Fibroblast of gingiva (primary cell): ENCODE results near the gene TMEM94.

Experiments used
- DNase-seq: peaks from one replicate; pipeline ENCODE4 v3.0.0-alpha.2; 2011; ENCODE audit warnings: low read depth

Gene TMEM94

DNA sequence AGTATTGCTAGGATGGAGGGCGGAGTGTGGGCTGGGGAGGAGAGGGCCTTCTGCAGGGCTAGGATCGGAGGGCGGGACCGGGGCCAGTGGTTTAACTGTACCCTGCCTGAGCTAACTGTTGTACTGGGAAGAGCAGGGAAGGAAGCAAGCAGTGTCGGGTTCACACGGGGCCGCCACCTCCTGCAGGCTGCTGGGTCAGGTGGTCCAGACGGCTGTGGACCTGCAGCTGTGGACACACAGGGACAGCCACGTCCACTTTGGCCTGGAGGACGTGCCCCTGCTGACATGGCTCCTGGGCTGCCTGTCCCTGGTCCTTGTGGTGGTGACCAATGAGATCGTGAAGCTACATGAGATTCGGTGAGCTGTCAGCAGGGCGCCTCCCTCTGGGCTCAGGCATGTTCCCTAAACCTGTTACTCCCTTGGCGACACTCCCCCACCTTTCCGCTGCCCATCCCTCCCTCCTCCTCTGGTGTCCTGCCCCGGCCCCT is 42.3 kb downstream of the TMEM94 start:
- DNase-seq, result no peak

- no peak for DNase-seq
Observed at GRCh38 chr17:75499313-75500022, 43.0 kb downstream of the TMEM94 start.

DNA sequence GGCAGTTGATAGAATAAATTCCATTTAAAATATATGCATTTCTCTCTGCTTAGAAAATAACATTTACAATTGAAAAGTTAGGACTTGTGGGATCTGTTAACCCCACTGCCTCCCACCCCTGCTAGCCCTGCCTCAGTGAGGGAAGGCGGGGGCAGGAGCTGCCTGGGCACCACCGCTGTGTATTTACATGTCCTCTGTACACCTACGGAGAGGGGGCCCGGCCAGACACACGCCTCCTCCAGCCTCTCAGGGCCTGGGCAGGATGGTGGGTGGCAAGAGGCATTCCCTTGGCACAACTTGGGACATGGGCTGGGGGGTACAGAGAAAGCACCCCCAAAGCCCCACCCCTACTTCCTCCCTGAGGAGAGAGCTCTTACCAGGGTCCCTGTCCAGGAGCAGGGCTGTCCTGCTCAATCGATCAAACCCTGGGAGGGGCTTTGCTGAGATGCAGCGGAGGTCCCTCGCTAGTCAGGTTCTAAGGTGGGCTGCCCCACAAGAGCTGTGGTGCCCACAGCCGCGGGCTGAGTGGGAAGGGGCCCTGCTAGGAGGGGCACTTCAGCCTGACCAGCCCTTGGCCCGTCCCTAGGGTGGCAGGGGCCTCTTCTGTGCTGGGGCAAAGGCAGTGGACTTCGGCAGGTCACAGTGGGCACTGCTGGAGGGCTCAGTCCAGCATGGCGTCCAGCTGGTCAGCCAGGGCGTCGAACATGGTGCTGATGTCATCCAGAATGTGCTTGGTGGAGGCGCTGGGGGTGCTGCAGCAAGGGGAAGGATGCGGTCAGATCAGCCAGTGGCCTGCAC is 44.2 kb downstream of the TMEM94 start:
- DNase-seq, result no peak

- no peak for DNase-seq
Observed at GRCh38 chr17:75501378-75502071, 45.1 kb downstream of the TMEM94 start.

DNA sequence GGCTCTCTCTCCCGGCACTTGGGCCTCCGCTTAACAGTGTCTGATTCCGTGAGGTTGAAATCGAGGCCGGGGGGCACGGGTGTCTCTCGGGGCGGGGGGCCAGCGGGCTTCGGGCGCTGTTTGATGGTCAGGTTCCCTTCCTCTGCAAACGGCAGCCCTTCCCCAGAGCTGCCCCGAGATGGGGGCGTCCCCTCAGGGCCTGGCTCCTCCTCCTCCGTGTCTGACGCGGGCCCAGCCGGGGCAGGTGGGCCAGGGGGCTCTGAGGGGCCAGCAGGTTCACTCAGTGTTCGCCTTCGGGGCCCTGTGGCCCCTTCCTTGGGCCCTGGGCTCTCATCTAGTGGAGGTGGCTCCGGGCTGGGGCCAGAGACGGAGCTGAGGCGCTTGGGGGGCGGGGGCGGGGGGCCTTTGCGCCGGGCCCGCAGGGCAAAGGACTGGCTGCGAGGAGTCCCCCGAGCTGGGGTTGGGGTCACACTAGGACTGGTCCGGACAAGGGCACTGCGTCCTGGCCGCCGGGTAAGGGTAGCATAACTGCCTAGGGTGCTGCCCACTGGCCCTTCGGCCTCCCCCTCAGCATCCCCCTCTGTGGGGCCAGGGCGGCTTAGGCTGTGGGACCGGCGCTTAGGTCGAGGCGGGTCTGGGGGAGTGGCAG is 45.8 kb downstream of the TMEM94 start:
- no peak for DNase-seq

DNA sequence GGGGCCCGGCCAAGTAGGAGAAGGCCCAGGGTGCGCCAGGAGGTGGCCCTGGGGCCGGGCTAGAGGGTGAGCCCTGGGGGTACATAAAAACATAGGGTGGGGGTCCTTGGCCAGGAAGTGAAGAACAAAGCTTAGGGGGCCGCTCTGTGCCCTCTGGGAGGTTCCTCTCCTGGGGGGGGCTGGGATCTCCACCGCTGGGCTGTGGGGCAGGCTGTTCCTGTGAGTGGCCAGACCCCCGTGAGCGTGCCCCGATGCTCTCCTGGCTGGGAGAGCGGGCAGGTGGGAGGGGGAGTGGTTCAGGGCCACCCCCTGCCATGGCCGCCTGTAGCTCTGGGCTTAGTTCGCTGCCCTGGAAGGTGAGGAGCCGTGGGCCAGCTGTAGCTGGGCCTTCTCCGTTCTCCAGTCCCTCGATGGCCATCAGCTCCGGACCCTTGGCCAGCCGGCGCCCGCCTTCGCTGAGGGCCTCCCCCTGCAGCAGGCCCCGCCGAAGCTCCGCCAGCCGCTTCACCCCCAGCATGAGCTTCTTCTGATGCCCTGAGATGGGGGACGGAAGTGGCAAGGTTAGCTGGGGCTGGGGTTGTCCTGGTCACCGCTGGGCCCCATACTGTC is 46.4 kb downstream of the TMEM94 start:
- DNase-seq, result no peak

DNA sequence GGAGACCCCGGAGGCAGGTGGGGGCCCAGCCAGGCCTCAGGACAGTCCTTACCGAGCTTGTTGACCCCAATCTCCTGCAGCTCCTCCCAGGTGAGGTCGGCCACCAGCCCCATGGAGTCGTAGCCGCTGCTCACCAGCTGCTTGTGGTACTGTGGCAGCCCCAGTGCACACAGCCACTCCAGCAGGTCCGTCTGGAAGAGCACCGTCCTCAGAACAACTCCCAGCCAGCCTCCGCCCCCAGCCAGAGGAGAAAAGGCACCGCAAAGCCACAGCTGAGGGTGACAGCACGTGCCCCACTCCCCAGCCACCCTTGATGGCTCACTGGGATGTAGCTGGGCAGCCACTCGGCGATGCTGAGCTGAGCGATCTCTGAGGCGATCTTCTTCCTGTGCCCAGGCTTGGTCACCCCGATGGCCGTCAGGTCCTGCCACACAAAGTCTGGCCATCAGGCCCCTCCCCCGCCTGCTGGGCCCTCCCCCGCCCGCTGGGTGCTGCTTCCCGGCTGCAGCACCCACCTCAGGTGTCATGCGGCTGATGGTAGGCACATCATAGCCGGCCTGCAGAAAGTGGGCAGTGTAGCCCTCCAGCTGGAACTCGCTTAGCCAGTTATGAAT is 47.0 kb downstream of the TMEM94 start:
- DNase-seq, result no peak

DNA sequence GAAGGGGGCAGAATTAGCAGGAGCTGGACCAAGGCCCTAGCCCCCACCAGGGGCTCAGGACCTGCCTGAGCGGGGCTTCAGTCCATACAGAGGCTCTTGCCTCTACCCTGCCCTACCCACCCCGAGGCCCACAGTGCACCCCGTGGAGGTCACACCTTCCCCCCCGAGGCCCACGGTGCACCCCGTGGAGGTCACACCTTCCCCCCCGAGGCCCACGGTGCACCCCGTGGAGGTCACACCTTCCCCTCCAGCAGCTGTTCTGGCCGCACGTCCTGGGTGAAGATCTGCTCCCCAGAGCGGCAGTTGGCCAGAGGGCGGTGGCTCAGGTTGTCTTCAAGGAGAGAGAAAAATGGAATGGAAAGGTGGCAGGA is 47.5 kb downstream of the TMEM94 start:
- DNase-seq, result no peak

GRCh38 chr17:75504347-75505151 is 48.1 kb downstream of the TMEM94 start:
- no peak for DNase-seq

GRCh38 chr17:75505152-75505409 is 48.6 kb downstream of the TMEM94 start:
- no peak for DNase-seq

- DNase-seq, result no peak
Observed at GRCh38 chr17:75505640-75506039, 49.2 kb downstream of the TMEM94 start.

DNA sequence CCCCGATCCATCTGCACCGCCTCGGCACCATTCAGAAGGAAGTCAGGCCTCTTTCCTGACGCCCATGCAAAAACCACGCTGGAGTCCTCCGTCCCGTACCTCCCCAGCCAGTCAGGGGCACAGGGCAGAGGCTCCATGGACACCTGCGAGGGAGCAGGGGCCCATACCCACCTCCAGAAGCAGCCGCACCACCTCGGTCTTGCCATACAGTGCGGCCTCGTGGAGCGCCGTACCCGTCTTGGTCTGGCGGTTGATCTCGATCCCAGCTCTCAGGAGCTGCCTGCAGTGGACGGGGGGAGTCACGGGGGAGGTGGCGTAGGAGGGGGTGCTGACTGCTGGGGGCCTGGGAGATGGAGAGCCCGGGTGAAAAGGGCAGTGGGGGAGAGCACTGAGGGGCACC is 49.7 kb downstream of the TMEM94 start:
- DNase-seq, result no peak

GRCh38 chr17:75506888-75507287 is 50.5 kb downstream of the TMEM94 start:
- no peak for DNase-seq

GRCh38 chr17:75507733-75508719 is 51.6 kb downstream of the TMEM94 start:
- no peak for DNase-seq

GRCh38 chr17:75508931-75509361 is 52.5 kb downstream of the TMEM94 start:
- no peak for DNase-seq

GRCh38 chr17:75509528-75510258 is 53.3 kb downstream of the TMEM94 start:
- no peak for DNase-seq

DNA sequence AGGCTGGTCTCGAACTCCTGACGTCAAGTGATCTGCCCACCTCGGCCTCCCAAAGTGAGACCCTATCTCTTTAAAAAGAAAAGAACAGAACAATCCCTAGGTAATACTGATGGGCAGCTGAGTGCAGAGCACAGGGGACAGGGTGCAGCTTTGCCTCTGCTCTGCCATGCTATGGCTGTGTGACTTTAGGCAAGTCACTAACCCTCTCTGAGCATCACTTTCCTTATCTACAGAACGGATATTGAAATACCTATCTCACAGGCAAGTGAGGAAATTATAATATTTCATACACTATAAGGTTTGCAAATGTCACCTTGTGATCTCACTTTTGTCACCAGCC is 54.8 kb downstream of the TMEM94 start:
- no peak for DNase-seq

DNA sequence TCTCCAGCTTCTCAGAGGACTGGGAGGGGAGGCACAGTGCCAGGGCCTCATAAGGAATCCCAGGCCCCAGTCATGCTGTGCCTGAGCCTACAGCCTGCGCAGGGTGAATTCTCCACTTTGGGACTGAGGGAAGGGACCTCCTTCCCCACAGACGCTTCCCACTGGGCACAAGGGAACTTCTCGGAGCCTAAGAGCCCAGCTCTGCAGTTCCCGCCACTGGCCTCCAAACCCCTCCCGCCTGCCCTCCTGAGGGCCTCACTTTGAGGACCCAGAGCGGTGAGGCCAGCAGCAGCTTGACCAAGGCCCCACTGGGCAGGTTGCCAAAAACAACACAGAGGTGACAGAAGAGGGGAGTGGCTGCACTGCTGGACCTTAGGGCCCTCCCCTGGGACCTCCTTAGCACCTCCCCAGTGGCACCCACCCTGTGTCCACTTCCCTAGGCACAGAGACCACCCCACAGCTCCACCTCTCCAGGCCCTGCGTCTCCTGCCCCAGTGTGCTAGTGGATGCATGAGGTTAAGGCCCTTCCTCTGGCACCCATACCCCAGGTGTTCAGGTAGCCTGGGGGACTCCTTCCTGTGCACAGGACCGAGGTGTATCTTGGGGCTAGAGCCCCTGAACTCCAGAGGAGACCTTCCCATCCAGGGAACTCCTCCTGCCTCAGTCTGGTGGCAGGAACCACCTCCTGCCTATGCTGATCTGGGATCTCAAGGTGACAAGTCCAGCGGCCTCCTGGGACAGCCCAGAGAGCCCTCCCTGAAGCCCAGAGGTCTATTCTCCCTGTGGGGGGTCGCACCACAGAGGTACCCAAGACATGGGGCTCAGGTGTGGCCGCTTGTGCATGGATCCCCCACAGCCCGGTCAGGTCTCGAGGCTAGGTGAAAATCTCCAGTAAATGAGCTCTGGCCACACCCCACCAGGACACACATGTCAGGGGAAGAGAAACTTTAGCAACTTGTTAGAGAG is 55.5 kb downstream of the TMEM94 start:
- no peak for DNase-seq
